ENCODE results near the gene DEFB114. TPM values are rescaled to one million over a fixed set of nuclear protein-coding genes. Genes with fewer than 3 reads are reported as not detected.

DEFB114 gene
- total RNA-seq, 1 experiment from 2014 or later: not detected

GRCh38 chr6:49986551-49986950 lies 22.6 kb upstream of the DEFB114 start:
- ChIA-PET CTCF (no interaction called here), POLR2A (no interaction called here)
- H3K27me3 ChIP-seq (replicated peaks; ENCODE audit: control insufficient read depth, insufficient read depth, low read length): no peaks in the 10 kb centered on the region
- Mint-ChIP-seq H3K4me1 (ENCODE audit: low read depth, unreplicated experiment) (no peaks in the 10 kb centered on the region), H3K36me3 (ENCODE audit: insufficient read depth, unreplicated experiment) (no peaks in the 10 kb centered on the region), H3K27ac (ENCODE audit: unreplicated experiment) (no peak overlapping the region), H3K27me3 (ENCODE audit: insufficient read depth, unreplicated experiment) (no peaks in the 10 kb centered on the region), H3K4me3 (ENCODE audit: unreplicated experiment) (no peak overlapping the region), H3K9me3 (ENCODE audit: unreplicated experiment) (no peaks in the 10 kb centered on the region)
- no peaks in the 10 kb centered on the region for H3K36me3 ChIP-seq (ENCODE audit: control insufficient read depth, insufficient read depth, low read length)
- no peaks in the 10 kb centered on the region for H3K4me1 ChIP-seq
- no peak overlapping the region for H3K4me3 ChIP-seq (ENCODE audit: low read depth, low read length)
- H3K9me3 ChIP-seq: no peaks in the 10 kb centered on the region
- DNase-seq: no peak
- no peak for TF ChIP-seq CTCF (IDR thresholded peaks at IDR 0.05; ENCODE audit: insufficient read depth in 1 of 2, low read depth in 1 of 2, low read length in 1 of 2, severe bottlenecking in 1 of 2, unreplicated experiment in 1 of 2)
- intact Hi-C loops (cut with micrococcal nuclease; ENCODE audit: unreplicated experiment): no loop called here
- BruUV-seq (replicated peaks): no TSS peak

DNA sequence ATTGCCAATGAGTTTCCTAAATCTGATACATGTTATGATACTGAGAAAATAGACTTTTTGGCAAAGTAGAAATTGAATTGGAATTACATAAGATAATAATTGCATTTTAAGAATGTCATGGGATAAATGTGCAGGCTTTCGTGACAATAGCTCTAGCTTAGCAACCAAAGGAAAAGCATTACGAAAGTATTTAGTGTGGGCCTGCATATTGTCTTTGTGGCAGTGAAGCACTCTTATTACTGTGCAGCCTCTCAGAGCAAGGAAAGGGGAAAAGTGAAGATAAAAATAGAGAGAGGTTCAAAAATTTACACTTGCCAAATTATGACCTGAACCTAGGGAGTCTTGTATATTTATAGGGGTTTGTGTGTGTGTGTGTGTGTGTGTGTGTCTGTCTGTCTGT lies 18.1 kb upstream of the DEFB114 start:
- intact Hi-C loops (cut with micrococcal nuclease; ENCODE audit: unreplicated experiment): no loop called here
- no peak for DNase-seq
- BruUV-seq (replicated peaks): no TSS peak

DNA sequence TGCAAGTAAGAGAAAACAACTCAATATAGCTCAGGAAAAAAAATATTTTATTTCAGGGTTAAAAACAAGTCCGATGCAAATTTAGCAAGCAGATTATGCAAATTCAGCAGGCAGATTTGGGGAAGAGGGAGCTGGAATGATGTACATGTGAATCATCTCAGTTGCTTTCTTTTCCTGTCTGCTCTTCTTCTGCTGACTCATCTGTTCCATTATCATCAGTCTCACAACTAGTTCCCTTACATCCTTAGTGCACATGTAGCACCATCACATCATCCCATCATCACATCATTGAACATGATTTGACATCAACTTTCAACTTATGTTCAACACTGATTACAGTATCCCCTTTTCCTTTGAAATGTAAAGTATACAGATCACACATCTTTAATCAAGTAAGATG lies 16.9 kb upstream of the DEFB114 start:
- intact Hi-C loops (cut with micrococcal nuclease; ENCODE audit: unreplicated experiment): no loop called here
- CTCF ChIA-PET: no interaction called here
- no peak overlapping the region for H3K27ac Mint-ChIP-seq (ENCODE audit: unreplicated experiment)
- Histone ChIP-seq H3K27me3 (replicated peaks; ENCODE audit: control insufficient read depth, insufficient read depth, low read length) (no peaks in the 10 kb centered on the region), H3K9me3 (no peaks in the 10 kb centered on the region), H3K36me3 (ENCODE audit: control insufficient read depth, insufficient read depth, low read length) (no peaks in the 10 kb centered on the region), H3K4me3 (ENCODE audit: low read depth, low read length) (no peak overlapping the region), H3K4me1 (no peaks in the 10 kb centered on the region)
- no peak for TF ChIP-seq CTCF (IDR thresholded peaks at IDR 0.05; ENCODE audit: insufficient read depth in 1 of 2, low read depth in 1 of 2, low read length in 1 of 2, severe bottlenecking in 1 of 2, unreplicated experiment in 1 of 2)
- H3K36me3 Mint-ChIP-seq (ENCODE audit: insufficient read depth, unreplicated experiment): no peaks in the 10 kb centered on the region
- H3K4me1 Mint-ChIP-seq (ENCODE audit: low read depth, unreplicated experiment): no peaks in the 10 kb centered on the region
- DNase-seq: no peak
- no peak overlapping the region for H3K4me3 Mint-ChIP-seq (ENCODE audit: unreplicated experiment)
- BruUV-seq (replicated peaks): no TSS peak
- POLR2A ChIA-PET: no interaction called here
- H3K27me3 Mint-ChIP-seq (ENCODE audit: insufficient read depth, unreplicated experiment): no peaks in the 10 kb centered on the region
- no peaks in the 10 kb centered on the region for H3K9me3 Mint-ChIP-seq (ENCODE audit: unreplicated experiment)

More for the DNA sequence above, 18.1 kb upstream of the DEFB114 start:
- no peaks in the 10 kb centered on the region for H3K9me3 ChIP-seq
- no peak overlapping the region for H3K4me3 ChIP-seq (ENCODE audit: low read depth, low read length)
- no peaks in the 10 kb centered on the region for H3K4me1 Mint-ChIP-seq (ENCODE audit: low read depth, unreplicated experiment)
- no peaks in the 10 kb centered on the region for H3K9me3 Mint-ChIP-seq (ENCODE audit: unreplicated experiment)
- H3K27ac Mint-ChIP-seq (ENCODE audit: unreplicated experiment): no peak overlapping the region
- CTCF ChIA-PET: no interaction called here
- TF ChIP-seq CTCF (IDR thresholded peaks at IDR 0.05; ENCODE audit: insufficient read depth in 1 of 2, low read depth in 1 of 2, low read length in 1 of 2, severe bottlenecking in 1 of 2, unreplicated experiment in 1 of 2): no peak
- H3K36me3 ChIP-seq (ENCODE audit: control insufficient read depth, insufficient read depth, low read length): no peaks in the 10 kb centered on the region
- no peaks in the 10 kb centered on the region for H3K27me3 ChIP-seq (replicated peaks; ENCODE audit: control insufficient read depth, insufficient read depth, low read length)
- no peak overlapping the region for H3K4me3 Mint-ChIP-seq (ENCODE audit: unreplicated experiment)
- no peaks in the 10 kb centered on the region for H3K4me1 ChIP-seq
- no peaks in the 10 kb centered on the region for H3K36me3 Mint-ChIP-seq (ENCODE audit: insufficient read depth, unreplicated experiment)
- POLR2A ChIA-PET: no interaction called here
- H3K27me3 Mint-ChIP-seq (ENCODE audit: insufficient read depth, unreplicated experiment): no peaks in the 10 kb centered on the region
